Adrenal gland (tissue), 5 donors: ENCODE data around the gene CORO1C.

Experiments used
- POLR2A ChIP-seq, 2 donors: fragments of 450-650 bp; IDR thresholded peaks; one replicate each; pipeline ENCODE4 v1.6.1; 2017; ENCODE audit warnings: antibody characterized with exemption in 2 of 2, mild to moderate bottlenecking in 2 of 2, moderate library complexity in 1 of 2
- TF ChIP-seq, protein P1 (sequence below), 6 experiments: fragments of 450-650 bp in 4 of 6; fragments of 200-600 bp in 2 of 6; sonication (generic) in 1 of 6; IDR thresholded peaks; 1 replicate in 5 of 6; 2 replicates in 1 of 6; pipeline versions ENCODE4 v1.5.1 to v1.8.0; 2016 to 2021; ENCODE audit warnings: antibody characterized with exemption in 6 of 6, mild to moderate bottlenecking in 2 of 6, moderate library complexity in 1 of 6
- donor health status: DM: no; HTN: no; CAD: no.

DNA sequence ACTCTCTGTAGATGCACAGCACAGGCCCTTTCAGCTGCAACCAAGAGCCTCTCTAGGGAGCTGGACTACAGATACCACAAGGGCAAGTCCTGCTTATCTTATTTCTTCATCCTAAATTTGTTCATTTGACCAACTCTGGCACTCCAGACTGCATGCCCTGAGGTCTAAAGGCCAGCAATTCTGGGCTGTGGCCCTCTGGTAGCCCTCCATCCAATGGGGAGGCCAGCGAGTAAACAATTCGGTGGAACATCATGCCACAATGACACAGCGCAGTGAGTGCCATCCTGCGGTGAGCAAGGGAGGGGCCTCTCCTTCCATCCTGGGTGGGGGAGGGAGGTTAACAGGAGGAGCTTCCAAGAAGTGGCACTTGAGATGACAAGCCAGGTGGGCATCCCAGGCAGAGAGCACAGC lies 97.0 kb downstream of the CORO1C start:
- TF ChIP-seq, protein P1, sequence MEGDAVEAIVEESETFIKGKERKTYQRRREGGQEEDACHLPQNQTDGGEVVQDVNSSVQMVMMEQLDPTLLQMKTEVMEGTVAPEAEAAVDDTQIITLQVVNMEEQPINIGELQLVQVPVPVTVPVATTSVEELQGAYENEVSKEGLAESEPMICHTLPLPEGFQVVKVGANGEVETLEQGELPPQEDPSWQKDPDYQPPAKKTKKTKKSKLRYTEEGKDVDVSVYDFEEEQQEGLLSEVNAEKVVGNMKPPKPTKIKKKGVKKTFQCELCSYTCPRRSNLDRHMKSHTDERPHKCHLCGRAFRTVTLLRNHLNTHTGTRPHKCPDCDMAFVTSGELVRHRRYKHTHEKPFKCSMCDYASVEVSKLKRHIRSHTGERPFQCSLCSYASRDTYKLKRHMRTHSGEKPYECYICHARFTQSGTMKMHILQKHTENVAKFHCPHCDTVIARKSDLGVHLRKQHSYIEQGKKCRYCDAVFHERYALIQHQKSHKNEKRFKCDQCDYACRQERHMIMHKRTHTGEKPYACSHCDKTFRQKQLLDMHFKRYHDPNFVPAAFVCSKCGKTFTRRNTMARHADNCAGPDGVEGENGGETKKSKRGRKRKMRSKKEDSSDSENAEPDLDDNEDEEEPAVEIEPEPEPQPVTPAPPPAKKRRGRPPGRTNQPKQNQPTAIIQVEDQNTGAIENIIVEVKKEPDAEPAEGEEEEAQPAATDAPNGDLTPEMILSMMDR (IDR thresholded peaks at IDR 0.05), result no peak
- no peak for TF ChIP-seq POLR2A (IDR thresholded peaks at IDR 0.05)
